Thyroid gland (tissue), 4 donors: ENCODE measurements around the gene DENND1A.

Experiments used
- POLR2A ChIP-seq, 2 donors: fragments of 450-650 bp; IDR thresholded peaks; one replicate each; pipeline ENCODE4 v1.6.1; 2017; ENCODE audit warnings: antibody characterized with exemption in 2 of 2, mild to moderate bottlenecking in 2 of 2, moderate library complexity in 1 of 2
- TF ChIP-seq, protein P1 (sequence below), 6 experiments: fragments of 200-600 bp in 3 of 6; fragments of 450-650 bp in 3 of 6; sonication (generic) in 3 of 6; IDR thresholded peaks; one replicate each; pipeline ENCODE4 v1.5.1; 2016 to 2019; ENCODE audit warnings: antibody characterized with exemption in 6 of 6, mild to moderate bottlenecking in 2 of 6, inconsistent platforms in 1 of 6, moderate library complexity in 1 of 6

GRCh38 chr9:123485216-123485615 lies 444.7 kb downstream of the DENND1A start:
- TF ChIP-seq, protein P1, sequence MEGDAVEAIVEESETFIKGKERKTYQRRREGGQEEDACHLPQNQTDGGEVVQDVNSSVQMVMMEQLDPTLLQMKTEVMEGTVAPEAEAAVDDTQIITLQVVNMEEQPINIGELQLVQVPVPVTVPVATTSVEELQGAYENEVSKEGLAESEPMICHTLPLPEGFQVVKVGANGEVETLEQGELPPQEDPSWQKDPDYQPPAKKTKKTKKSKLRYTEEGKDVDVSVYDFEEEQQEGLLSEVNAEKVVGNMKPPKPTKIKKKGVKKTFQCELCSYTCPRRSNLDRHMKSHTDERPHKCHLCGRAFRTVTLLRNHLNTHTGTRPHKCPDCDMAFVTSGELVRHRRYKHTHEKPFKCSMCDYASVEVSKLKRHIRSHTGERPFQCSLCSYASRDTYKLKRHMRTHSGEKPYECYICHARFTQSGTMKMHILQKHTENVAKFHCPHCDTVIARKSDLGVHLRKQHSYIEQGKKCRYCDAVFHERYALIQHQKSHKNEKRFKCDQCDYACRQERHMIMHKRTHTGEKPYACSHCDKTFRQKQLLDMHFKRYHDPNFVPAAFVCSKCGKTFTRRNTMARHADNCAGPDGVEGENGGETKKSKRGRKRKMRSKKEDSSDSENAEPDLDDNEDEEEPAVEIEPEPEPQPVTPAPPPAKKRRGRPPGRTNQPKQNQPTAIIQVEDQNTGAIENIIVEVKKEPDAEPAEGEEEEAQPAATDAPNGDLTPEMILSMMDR (IDR thresholded peaks at IDR 0.05): no peak
- TF ChIP-seq POLR2A (IDR thresholded peaks at IDR 0.05): no peak
